VCaP (cell line): ENCODE data around the gene SURF6.
A peak's percentile ranks its signal among the peaks of the same experiment; 100 is the strongest.

Experiments used
- H3K27ac ChIP-seq: fragments of 450-650 bp; 2 replicates; pipeline ENCODE4 v1.5.1; 2017
- TF ChIP-seq, protein P1 (sequence below): fragments of 450-650 bp; conservative IDR thresholded peaks from 2 replicates; pipeline ENCODE4 v1.5.1; 2017; ENCODE audit warnings: mild to moderate bottlenecking, moderate library complexity

The SURF6 gene

GRCh38 chr9:133367221-133367620 is 31.2 kb upstream of the SURF6 start:
- peak overlapping the region; percentile 98 for H3K27ac ChIP-seq
- TF ChIP-seq, protein P1, sequence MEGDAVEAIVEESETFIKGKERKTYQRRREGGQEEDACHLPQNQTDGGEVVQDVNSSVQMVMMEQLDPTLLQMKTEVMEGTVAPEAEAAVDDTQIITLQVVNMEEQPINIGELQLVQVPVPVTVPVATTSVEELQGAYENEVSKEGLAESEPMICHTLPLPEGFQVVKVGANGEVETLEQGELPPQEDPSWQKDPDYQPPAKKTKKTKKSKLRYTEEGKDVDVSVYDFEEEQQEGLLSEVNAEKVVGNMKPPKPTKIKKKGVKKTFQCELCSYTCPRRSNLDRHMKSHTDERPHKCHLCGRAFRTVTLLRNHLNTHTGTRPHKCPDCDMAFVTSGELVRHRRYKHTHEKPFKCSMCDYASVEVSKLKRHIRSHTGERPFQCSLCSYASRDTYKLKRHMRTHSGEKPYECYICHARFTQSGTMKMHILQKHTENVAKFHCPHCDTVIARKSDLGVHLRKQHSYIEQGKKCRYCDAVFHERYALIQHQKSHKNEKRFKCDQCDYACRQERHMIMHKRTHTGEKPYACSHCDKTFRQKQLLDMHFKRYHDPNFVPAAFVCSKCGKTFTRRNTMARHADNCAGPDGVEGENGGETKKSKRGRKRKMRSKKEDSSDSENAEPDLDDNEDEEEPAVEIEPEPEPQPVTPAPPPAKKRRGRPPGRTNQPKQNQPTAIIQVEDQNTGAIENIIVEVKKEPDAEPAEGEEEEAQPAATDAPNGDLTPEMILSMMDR = no peak

- H3K27ac ChIP-seq = peak overlapping the region; percentile 98
- TF ChIP-seq, protein P1 = no peak
These were observed 30.4 kb upstream of the SURF6 start for GRCh38 chr9:133366435-133366834.

DNA sequence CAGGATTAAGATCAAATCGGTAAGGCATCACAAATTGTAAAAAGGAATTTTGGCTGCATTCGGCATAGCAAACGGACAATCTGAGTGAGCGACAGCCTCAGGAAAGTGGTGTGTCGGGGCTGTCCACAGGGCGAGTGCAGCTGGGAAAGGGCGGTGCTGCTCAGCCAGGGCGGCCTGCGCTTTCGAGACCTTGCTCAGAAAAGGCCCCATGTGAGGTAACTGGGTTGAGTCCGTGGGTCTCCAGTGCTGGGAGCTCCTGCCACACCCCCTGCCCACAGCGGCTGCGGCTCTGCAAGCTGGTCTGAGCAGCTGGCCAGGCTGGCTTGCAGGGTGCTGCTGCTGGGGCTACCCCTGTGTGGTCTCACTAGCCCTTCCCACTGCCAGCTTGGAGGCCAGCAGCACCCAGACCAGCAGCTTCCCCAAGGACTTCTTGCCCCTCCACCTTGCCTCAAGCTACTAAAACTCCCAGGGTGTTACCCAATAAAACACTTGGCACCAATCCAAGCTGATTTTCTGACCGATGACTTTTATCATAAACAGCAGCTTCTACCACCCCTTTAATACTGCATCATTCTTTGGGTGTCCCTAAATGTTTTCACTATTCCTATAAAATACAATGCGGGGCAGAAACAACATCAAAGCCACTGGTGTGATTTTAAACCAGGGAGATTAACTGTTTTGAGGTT is 26.5 kb upstream of the SURF6 start:
- TF ChIP-seq, protein P1 = no peak
- peak overlapping the region; percentile 98 for H3K27ac ChIP-seq

GRCh38 chr9:133361507-133362092 is 25.6 kb upstream of the SURF6 start:
- peak overlapping the region; percentile 98 for H3K27ac ChIP-seq
- TF ChIP-seq, protein P1 = no peak

- TF ChIP-seq, protein P1 = no peak
- H3K27ac ChIP-seq = peak overlapping the region; percentile 98
These were observed 24.7 kb upstream of the SURF6 start for GRCh38 chr9:133360400-133361393.

- TF ChIP-seq, protein P1 = peak; percentile 73
These were observed 23.6 kb upstream of the SURF6 start for GRCh38 chr9:133359399-133360175.

More at GRCh38 chr9:133359399-133360175, 23.6 kb upstream of the SURF6 start:
- peak overlapping the region; percentile 98 for H3K27ac ChIP-seq
